ENCODE results near the gene NHP2. TPM values are rescaled to one million over a fixed set of nuclear protein-coding genes. Genes with fewer than 3 reads are reported as not detected.

NHP2 gene
- total and polyA plus RNA-seq, 9 of the 15 experiments (the other 6 are each of a cell fraction or from before 2014, with no cell fraction given): 52.8 to 622 (median 144) TPM

DNA sequence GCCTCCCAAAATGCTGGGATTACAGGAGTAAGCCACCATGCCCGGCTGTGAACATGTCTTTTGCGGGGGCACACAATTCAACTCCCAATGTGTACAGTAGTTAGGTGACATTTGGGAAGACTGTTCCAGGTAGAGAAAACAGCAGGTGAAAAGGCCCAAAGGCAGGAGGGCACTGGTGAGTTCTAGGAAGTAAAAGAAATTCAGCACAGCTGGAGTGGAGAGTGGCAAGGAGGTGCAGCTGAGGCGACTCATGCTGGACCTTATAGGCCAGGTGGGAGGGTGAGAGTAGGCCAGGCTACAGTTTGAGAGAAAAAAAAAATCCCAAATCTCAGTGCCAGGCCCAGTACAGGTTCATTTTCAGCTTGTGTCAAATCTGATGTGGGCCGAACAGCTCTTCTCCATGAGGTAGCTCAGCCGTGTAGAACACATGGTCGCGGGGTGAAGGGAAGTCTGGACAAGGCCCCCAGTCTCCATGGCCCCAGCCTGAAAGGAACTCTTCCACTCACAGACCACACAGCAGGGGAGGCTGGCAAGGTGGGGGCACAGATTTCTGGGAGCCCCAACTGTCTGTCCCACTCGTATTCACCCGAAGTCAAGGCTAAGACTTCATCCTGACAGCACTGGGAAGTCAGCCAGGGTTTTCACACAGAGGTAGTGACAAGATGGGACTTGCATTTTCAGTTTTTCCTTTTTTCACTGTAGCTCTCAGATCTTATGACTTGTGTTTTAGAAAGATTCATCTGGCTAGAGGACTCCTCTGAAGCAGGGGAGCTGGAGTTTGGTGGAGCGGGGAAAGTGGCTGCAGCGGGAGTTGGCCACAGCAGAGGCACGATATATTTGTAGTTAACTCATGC is 46.1 kb upstream of the NHP2 start (continued):
- TF ChIP-seq, protein P1, sequence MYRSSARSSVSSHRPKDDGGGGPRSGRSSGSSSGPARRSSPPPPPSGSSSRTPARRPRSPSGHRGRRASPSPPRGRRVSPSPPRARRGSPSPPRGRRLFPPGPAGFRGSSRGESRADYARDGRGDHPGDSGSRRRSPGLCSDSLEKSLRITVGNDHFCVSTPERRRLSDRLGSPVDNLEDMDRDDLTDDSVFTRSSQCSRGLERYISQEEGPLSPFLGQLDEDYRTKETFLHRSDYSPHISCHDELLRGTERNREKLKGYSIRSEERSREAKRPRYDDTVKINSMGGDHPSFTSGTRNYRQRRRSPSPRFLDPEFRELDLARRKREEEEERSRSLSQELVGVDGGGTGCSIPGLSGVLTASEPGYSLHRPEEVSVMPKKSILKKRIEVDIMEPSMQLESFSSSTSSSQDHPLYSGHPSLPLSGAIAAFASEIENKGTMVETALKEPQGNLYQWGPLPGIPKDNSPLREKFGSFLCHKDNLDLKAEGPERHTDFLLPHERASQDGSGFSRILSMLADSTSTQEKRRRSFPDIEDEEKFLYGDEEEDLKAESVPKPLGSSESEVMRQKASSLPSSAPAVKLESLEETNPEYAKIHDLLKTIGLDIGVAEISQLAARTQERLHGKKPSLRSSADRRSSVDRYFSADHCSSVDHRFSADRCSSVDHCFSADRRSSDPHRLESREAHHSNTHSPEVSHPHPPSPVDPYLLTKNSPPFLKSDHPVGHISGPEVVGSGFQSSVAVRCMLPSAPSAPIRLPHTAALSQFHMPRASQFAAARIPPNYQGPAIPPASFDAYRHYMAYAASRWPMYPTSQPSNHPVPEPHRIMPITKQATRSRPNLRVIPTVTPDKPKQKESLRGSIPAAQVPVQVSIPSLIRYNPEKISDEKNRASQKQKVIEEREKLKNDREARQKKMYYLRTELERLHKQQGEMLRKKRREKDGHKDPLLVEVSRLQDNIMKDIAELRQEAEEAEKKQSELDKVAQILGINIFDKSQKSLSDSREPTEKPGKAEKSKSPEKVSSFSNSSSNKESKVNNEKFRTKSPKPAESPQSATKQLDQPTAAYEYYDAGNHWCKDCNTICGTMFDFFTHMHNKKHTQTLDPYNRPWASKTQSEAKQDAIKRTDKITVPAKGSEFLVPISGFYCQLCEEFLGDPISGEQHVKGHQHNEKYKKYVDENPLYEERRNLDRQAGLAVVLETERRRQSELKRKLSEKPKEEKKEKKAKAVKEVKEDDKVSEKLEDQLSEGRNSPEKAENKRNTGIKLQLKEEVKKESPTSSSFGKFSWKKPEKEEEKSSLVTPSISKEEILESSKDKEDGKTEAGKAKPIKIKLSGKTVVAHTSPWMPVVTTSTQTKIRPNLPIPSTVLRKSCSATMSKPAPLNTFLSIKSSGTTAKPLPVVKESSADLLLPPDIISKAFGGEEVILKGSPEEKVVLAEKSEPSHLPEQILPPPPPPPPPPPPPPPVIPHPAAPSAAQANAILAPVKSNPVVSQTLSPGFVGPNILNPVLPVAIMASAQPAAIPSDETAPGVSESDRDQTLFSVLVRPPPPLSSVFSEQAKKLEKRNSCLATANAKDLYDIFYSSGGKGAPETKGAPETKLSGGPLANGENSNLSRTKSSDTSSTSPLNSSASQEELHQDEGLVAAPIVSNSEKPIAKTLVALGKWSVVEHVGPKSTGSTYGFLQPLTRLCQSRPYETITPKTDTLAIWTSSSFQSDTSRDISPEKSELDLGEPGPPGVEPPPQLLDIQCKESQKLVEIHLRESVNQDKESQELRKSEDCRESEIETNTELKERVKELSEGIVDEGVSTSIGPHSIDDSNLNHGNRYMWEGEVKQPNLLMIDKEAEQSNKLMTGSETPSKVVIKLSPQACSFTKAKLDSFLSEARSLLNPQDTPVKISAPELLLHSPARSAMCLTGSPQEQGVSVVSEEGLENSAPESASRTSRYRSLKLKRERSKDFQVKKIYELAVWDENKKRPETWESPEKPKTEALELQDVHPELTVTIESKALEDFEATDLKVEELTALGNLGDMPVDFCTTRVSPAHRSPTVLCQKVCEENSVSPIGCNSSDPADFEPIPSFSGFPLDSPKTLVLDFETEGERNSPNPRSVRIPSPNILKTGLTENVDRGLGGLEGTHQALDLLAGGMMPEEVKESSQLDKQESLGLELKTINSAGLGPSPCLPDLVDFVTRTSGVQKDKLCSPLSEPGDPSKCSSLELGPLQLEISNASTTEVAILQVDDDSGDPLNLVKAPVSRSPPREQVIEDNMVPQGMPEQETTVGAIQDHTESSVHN (IDR thresholded peaks at IDR 0.05; ENCODE audit: borderline replicate concordance in 1 of 2, low read depth in 1 of 2): no peak
- TF ChIP-seq MYNN (IDR thresholded peaks at IDR 0.05): no peak
- TF ChIP-seq MYNN (CRISPR knock-in tag; IDR thresholded peaks at IDR 0.05): no peak
- TF ChIP-seq ZNF644 (tag; IDR thresholded peaks at IDR 0.05; ENCODE audit: low read depth): no peak
- TF ChIP-seq CTCF (IDR thresholded peaks at IDR 0.05 in 2 of 3, conservative IDR thresholded peaks at IDR 0.05 in 1 of 3; ENCODE audit: insufficient read depth in 2 of 3, low read depth in 1 of 3, low read length in 3 of 3): no peak
- no peak for TF ChIP-seq HDAC8 (tag; IDR thresholded peaks at IDR 0.05)
- no peak for TF ChIP-seq RBM34 (IDR thresholded peaks at IDR 0.05; ENCODE audit: borderline replicate concordance, insufficient read depth, low read length)

All from K562 (cell line).